ENCODE measurements around the gene ATP9B.

The ATP9B gene

GRCh38 chr18:79200546-79201268 lies 131.5 kb downstream of the ATP9B start:
- no peak for DNase-seq (ENCODE audit: low read depth)

DNA sequence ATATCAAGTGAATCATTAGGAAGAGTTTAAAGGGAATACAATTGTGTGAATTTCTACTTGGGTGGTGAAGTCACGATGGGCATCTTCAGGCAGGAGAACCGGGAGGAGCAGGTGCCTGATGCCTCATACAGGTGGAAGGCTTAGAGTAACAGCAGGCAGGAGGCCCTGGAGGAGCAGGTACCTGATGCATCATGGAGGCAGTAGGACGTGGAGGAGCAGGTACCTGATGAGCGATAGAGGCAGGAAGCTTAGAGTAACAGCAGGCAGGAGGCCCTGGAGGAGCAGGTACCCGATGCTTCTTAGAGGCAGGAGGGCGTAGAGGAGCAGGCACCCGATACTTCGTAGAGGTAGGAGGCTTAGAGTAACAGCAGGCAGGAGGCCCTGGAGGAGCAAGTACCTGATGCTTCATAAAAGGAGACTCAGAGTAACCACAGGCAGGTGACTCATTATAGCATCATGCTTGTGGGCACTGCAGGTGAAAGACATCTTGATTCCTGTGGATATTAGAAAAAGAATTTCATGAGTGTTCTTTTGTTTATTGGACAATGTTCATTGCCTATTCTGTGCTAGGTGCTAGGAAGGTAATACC lies 133.9 kb downstream of the ATP9B start:
- DNase-seq (ENCODE audit: low read depth): peak; percentile 38

GRCh38 chr18:79204889-79205807 lies 136.0 kb downstream of the ATP9B start:
- no peak for DNase-seq (ENCODE audit: low read depth)

DNA sequence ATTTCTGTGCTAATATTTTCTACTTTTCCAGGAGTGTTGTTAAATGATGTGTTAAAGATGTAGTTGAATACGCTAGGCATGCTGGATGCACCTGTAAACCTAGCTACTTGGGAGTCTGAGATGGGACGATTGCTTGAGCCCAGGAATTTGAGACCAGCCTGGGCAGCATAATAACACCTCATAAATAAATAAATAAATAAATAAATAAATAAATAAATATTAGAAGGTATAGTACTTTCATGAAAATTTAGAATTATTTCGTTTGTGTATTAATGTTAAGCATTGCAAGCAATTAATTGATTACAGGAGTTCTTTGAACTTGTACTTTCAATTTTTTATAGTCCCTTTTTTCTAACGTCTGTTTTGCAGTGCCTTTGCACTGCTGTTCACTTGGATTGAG lies 137.2 kb downstream of the ATP9B start:
- DNase-seq (ENCODE audit: low read depth): no peak

GRCh38 chr18:79208906-79209305 lies 139.7 kb downstream of the ATP9B start:
- no peak for DNase-seq (ENCODE audit: low read depth)

- no peak for DNase-seq (ENCODE audit: low read depth)
These were observed 141.1 kb downstream of the ATP9B start for GRCh38 chr18:79210002-79210910.

DNA sequence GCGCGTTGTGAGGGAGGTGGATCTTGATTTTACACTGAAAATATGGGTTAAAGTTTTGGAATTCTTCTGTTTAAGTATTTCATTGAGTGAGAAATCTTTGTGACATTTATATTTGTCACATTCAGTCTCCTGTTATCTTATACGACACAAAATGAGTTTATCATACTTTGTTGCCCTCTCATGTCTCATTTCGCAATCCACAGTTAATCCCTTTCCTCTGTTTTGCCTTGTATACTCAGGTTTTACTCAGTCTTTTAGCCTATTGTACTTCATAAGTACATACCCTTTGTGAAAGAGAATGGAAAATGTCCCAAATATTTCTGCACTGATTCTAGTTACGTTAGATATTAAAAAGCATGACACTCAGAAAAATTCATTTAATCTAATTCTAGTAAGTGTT lies 142.7 kb downstream of the ATP9B start:
- peak; percentile 68 for DNase-seq (ENCODE audit: low read depth)

DNA sequence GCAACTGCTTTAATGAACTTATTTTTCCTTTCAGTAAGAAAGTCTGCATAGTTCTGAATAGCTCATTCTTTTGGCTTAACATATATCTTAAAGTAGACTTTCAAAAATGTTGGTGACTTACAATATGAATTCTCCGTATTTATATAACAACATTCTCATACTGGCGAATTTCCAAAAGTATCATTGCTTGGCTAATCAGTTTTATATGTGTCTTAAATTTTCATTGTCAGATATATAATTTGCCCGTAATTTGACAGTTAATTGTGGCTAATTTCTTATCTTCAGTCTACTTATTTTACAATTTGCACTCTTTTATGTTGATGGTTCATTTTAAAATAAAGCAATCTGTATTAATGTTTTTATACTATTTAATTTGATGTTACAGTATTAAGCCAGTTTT lies 144.9 kb downstream of the ATP9B start:
- no peak for DNase-seq (ENCODE audit: low read depth)

DNA sequence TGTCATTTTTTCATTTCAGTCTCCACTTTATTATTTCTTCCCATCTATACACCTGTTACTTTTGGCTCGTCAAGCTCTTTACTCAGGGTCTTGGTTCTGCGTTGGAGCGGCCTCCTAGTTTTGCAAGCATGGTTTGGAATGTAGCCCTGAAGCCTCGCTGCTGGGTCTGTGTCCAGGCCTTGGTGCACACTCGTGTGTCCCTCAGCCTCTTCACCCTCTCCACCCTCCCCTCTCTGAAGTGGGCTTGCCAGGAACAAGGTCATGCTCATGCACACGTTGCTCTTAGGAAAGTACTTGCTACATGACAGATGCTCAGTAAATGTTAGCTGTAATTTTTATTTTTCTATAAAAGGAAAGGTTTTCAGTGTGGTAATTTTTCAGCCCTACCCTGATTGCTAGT lies 147.0 kb downstream of the ATP9B start:
- DNase-seq (ENCODE audit: low read depth): no peak

GRCh38 chr18:79217979-79218604 lies 148.9 kb downstream of the ATP9B start:
- peak; percentile 53 for DNase-seq (ENCODE audit: low read depth)

DNA sequence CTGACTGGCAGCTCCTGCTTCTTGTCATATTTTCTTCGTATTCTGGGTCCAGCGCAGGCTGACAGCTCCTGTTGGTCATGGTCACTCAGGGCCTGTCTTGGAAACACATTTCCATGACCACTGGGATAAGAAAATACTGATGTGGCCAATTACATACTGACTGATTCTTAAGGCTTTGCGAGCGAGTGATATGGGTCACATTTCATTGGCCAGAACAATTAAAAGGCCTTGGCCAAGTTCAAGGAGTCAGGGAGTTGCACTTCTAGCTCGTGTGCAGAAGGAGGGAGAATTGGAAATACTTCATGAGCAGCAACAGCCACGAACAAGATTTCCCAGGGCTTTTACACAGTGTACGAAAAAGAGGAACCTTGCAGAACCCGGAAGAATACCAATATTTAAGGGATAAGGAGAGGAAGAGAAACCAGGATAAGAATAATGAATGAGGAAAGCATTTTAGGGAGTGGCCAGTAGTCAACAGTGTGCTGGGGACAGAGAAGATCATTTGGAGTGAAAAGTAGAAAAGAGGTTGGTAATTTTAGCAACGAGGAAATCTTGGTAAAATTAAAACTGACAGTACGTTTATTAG lies 149.5 kb downstream of the ATP9B start:
- DNase-seq (ENCODE audit: low read depth): no peak

GRCh38 chr18:79221136-79221535 lies 151.9 kb downstream of the ATP9B start:
- peak; percentile 10 for DNase-seq (ENCODE audit: low read depth)

DNA sequence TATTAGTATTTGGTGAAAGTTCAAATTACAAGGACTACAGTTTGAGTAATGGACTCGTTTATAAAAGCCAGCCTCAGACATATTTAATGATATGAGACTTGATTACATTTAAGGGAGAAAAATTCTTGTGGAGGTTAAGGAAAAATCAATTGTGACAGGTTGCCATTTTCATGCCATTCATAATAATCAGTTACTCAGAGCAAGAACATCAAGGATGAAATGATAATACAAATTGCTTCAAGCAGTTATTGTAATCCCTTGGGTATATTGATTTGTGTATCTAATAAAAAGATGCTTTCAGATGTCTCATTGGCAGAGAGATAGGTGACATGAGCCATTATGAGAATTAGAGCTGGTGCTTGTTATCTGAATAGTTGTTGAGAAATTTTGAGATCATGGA lies 153.6 kb downstream of the ATP9B start:
- no peak for DNase-seq (ENCODE audit: low read depth)

GRCh38 chr18:79223431-79223830 lies 154.2 kb downstream of the ATP9B start:
- DNase-seq (ENCODE audit: low read depth): no peak

- DNase-seq (ENCODE audit: low read depth): no peak
These were observed 155.2 kb downstream of the ATP9B start for GRCh38 chr18:79224381-79224780.

- no peak for DNase-seq (ENCODE audit: low read depth)
These were observed 158.4 kb downstream of the ATP9B start for GRCh38 chr18:79227621-79228020.

DNA sequence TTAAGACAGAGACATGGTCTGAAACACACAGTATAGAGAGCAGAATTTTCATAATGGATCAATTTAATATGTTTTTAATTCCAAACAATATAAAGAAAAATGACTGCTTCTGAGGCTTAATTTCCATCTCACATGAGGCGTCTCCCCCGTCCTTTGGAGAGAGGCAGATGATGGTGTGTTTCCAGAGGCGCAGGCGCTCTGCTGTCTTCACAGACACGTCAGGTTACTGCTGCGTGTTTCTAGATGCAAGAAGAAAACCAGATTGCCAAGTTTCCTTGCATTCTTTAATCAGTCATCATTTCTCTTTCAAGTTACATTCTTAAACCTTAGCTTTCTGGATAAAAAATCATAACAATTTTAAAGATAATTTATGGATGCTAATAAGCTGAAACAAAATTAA lies 160.2 kb downstream of the ATP9B start:
- peak; percentile 37 for DNase-seq (ENCODE audit: low read depth)

DNA sequence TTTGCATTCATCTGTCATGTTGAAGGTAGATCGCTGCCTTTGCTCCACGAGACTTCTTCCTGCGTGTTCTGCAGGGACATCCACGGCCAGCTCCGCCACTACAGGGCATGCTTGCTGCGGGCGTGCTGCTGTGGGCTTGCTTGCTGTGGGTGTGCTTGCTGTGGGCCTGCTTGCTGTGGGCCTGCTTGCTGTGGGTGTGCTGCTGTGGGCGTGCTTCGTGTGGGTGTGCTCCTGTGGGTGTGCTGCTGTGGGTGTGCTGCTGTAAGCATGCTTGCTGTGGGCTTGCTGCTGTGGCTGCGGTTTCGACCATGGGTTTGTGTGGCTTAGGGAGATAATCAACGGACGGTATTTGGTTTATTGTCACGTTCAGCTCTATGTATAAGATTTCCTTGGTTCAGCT lies 165.2 kb downstream of the ATP9B start:
- DNase-seq (ENCODE audit: low read depth): no peak

- DNase-seq (ENCODE audit: low read depth): no peak
These were observed 170.4 kb downstream of the ATP9B start for GRCh38 chr18:79239631-79240030.

GRCh38 chr18:79241755-79242154 lies 172.6 kb downstream of the ATP9B start:
- no peak for DNase-seq (ENCODE audit: low read depth)

DNA sequence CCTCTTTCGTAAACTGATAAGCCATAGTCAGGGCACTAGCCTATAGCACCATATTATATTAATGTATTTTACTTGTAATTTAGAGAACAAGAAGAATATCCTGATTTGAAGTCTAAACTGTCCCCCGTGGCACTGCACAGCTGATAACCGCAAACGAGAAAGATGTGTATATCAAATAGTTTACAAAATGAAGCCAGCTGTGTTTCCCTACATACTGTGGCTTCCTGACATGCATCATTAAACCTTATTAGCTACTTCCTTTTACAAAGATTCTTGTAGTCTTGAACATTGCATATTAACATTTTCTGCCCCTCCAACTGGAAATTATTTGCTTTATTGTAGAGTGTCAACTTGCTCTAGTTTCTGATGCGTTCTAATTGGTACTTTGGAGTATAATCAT lies 173.1 kb downstream of the ATP9B start:
- DNase-seq (ENCODE audit: low read depth): no peak

All from amniotic epithelial cell (primary cell).